BLaER1 (cell line): ENCODE results near the gene SLC6A3.
A peak's percentile ranks its signal among the peaks of the same experiment; 100 is the strongest.

Source experiments
- H3K27ac ChIP-seq: shearing (Covaris generic); formaldehyde crosslinking; 2 replicates; pipeline ENCODE4 v1.8.1; 2022
- H3K27me3 ChIP-seq: shearing (Covaris generic); formaldehyde crosslinking; 2 replicates; pipeline ENCODE4 v1.8.1; 2022
- H3K36me3 ChIP-seq: shearing (Covaris generic); formaldehyde crosslinking; 2 replicates; pipeline ENCODE4 v1.8.1; 2022
- H3K4me1 ChIP-seq: shearing (Covaris generic); formaldehyde crosslinking; 2 replicates; pipeline ENCODE4 v1.8.1; 2022
- H3K4me2 ChIP-seq: shearing (Covaris generic); formaldehyde crosslinking; 2 replicates; pipeline ENCODE4 v1.8.1; 2022
- H3K4me3 ChIP-seq: shearing (Covaris generic); formaldehyde crosslinking; 2 replicates; pipeline ENCODE4 v1.8.1; 2022
- H3K9ac ChIP-seq: shearing (Covaris generic); formaldehyde crosslinking; 2 replicates; pipeline ENCODE4 v1.8.1; 2022
- H3K9me3 ChIP-seq: shearing (Covaris generic); formaldehyde crosslinking; 2 replicates; pipeline ENCODE4 v1.8.1; 2022
- H4K20me1 ChIP-seq: shearing (Covaris generic); formaldehyde crosslinking; 2 replicates; pipeline ENCODE4 v1.8.1; 2022
- Cebpa-rat ChIP-seq: shearing (Covaris generic); IDR thresholded peaks from 2 replicates; pipeline ENCODE4 v1.8.1; 2022

Gene SLC6A3

DNA sequence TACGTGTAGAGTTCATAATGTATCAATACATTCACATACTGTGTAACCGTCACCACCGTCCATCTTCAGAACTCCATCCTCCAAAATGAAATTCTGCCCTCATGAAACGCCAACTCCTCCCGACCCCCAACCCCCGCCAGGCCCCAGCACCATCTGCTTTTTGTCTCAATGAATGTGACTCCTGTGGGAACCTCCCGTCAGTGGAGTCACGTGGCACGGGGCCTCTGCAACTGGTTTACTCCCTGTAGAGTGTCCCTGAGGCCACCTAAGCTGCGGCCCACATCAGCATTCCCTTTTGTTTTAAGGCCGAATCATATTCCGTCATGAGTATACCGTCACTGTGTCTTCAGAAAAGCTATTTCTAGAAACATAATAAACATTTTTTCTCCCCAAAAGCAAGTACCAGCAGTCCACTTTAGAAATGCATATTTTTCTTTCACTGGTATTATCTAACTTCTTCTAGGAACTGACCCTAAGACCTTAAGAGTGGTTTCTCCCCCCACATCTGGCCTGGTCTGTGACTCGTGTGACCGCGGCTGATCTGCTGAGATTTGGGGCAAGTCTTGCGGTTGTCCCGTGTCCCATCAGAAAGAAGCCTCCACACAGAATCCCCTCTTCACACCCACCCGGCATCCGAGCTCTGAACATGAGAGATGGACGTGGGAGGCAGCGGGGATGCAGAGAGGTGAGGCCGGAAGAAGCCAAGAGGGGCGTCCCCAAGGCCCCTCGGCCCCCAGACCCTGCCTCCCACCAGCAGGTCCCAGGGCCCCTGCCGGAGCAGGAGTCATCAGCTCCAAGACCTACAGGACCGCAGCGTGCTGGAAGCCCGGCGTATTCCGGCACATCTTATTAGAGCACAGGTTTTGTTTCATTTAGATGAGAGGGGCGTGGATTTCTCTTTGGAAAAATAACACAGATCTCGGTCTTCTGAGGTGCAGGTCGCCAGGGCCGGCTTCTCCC lies 38.3 kb downstream of the SLC6A3 start:
- Histone ChIP-seq H3K4me2 (no peak overlapping the region), H3K9ac (no peak overlapping the region), H3K4me1 (peaks cover 36% of the 10 kb centered on the region), H4K20me1 (no peaks in the 10 kb centered on the region; the same call in 1 of the 2 replicates), H3K27me3 (no peaks in the 10 kb centered on the region), H3K9me3 (no peaks in the 10 kb centered on the region), H3K27ac (no peak overlapping the region), H3K36me3 (no peaks in the 10 kb centered on the region), H3K4me3 (no peak overlapping the region)
- no peak for TF ChIP-seq Cebpa-rat

GRCh38 chr5:1405539-1406530 lies 39.4 kb downstream of the SLC6A3 start:
- H3K27me3 ChIP-seq = no peaks in the 10 kb centered on the region
- no peak overlapping the region for H3K4me3 ChIP-seq
- no peak overlapping the region for H3K9ac ChIP-seq
- no peak overlapping the region for H3K27ac ChIP-seq
- H4K20me1 ChIP-seq = no peaks in the 10 kb centered on the region; the same call in 1 of the 2 replicates
- no peaks in the 10 kb centered on the region for H3K36me3 ChIP-seq
- no peak overlapping the region for H3K4me2 ChIP-seq
- peaks cover 37% of the 10 kb centered on the region for H3K4me1 ChIP-seq
- H3K9me3 ChIP-seq = no peaks in the 10 kb centered on the region
- no peak for TF ChIP-seq Cebpa-rat

DNA sequence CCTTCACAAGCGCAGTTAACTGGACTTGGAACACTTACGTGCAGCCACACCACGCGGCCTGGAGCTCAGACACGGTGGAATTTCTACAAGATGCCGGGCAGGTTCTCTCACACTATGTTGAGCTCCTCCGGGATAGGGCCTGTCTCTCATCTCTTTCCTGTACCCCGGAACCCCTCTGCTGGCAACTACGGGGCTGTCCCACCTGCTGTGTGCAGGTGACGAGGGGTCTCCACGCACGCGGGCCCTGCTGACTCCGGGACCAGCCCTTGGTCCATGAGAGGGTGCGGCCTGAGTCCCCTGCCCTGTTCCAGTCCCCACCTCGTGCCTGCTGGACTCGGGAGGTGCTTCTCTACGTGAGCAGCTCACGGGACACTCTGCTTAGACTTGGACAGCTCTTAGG lies 40.1 kb downstream of the SLC6A3 start:
- no peaks in the 10 kb centered on the region for H3K27me3 ChIP-seq

GRCh38 chr5:1404062-1404461 lies 41.2 kb downstream of the SLC6A3 start:
- no peak overlapping the region for H3K9ac ChIP-seq
- H3K27me3 ChIP-seq = no peaks in the 10 kb centered on the region
- H3K4me3 ChIP-seq = no peak overlapping the region
- H3K36me3 ChIP-seq = no peaks in the 10 kb centered on the region
- H3K9me3 ChIP-seq = no peaks in the 10 kb centered on the region
- peaks cover 44% of the 10 kb centered on the region for H3K4me1 ChIP-seq
- no peaks in the 10 kb centered on the region for H4K20me1 ChIP-seq
- H3K27ac ChIP-seq = no peak overlapping the region
- TF ChIP-seq Cebpa-rat = no peak
- H3K4me2 ChIP-seq = no peak overlapping the region

More for the DNA sequence above, 40.1 kb downstream of the SLC6A3 start:
- Histone ChIP-seq H3K4me3 (no peak overlapping the region), H3K4me2 (no peak overlapping the region), H4K20me1 (no peaks in the 10 kb centered on the region; the same call in 1 of the 2 replicates), H3K4me1 (peaks cover 44% of the 10 kb centered on the region), H3K36me3 (no peaks in the 10 kb centered on the region), H3K9ac (no peak overlapping the region), H3K9me3 (no peaks in the 10 kb centered on the region), H3K27ac (no peak overlapping the region)
- TF ChIP-seq Cebpa-rat = no peak

GRCh38 chr5:1402611-1403255 lies 42.5 kb downstream of the SLC6A3 start:
- Histone ChIP-seq H3K36me3 (no peaks in the 10 kb centered on the region), H3K9ac (no peak overlapping the region)

GRCh38 chr5:1401536-1402138 lies 43.6 kb downstream of the SLC6A3 start:
- no peak overlapping the region for H3K9ac ChIP-seq
- no peaks in the 10 kb centered on the region for H3K36me3 ChIP-seq
- peak overlapping the region; percentile 89 for H3K4me2 ChIP-seq
- H3K27me3 ChIP-seq = no peaks in the 10 kb centered on the region
- no peak overlapping the region for H3K4me3 ChIP-seq
- H3K4me1 ChIP-seq = peaks cover 33% of the 10 kb centered on the region
- no peak for TF ChIP-seq Cebpa-rat
- no peaks in the 10 kb centered on the region for H3K9me3 ChIP-seq
- H3K27ac ChIP-seq = 0 out of 2 replicates have a peak overlapping the region, but pooled peaks have one; percentile 22
- H4K20me1 ChIP-seq = no peaks in the 10 kb centered on the region

More at GRCh38 chr5:1402611-1403255, 42.5 kb downstream of the SLC6A3 start:
- Histone ChIP-seq H3K4me3 (no peak overlapping the region), H3K4me1 (peaks cover 33% of the 10 kb centered on the region), H3K9me3 (no peaks in the 10 kb centered on the region), H3K4me2 (peak overlapping the region; percentile 89; the same call in 1 of the 2 replicates), H4K20me1 (no peaks in the 10 kb centered on the region), H3K27me3 (no peaks in the 10 kb centered on the region), H3K27ac (no peak overlapping the region)
- TF ChIP-seq Cebpa-rat = no peak

GRCh38 chr5:1400936-1401335 lies 44.3 kb downstream of the SLC6A3 start:
- 0 out of 2 replicates have a peak, but pooled peaks cover 6% of the 10 kb centered on the region for H3K27me3 ChIP-seq
- no peak for TF ChIP-seq Cebpa-rat
- H3K9me3 ChIP-seq = no peaks in the 10 kb centered on the region
- H3K27ac ChIP-seq = peak overlapping the region; percentile 69; the same call in 1 of the 2 replicates
- H3K4me2 ChIP-seq = peak overlapping the region; percentile 89
- no peak overlapping the region for H3K4me3 ChIP-seq
- peaks cover 5% of the 10 kb centered on the region; the same call in 1 of the 2 replicates for H4K20me1 ChIP-seq
- H3K36me3 ChIP-seq = no peaks in the 10 kb centered on the region
- H3K4me1 ChIP-seq = peaks cover 33% of the 10 kb centered on the region
- no peak overlapping the region for H3K9ac ChIP-seq

GRCh38 chr5:1400211-1400855 lies 44.9 kb downstream of the SLC6A3 start:
- H3K4me1 ChIP-seq = peaks cover 33% of the 10 kb centered on the region
- no peak for TF ChIP-seq Cebpa-rat

More at GRCh38 chr5:1400211-1400855, 44.9 kb downstream of the SLC6A3 start:
- Histone ChIP-seq H3K4me3 (peak overlapping the region; percentile 27; the same call in 1 of the 2 replicates), H3K27me3 (0 out of 2 replicates have a peak, but pooled peaks cover 12% of the 10 kb centered on the region), H4K20me1 (peaks cover 5% of the 10 kb centered on the region; the same call in 1 of the 2 replicates), H3K27ac (peak overlapping the region; percentile 69), H3K36me3 (no peaks in the 10 kb centered on the region), H3K4me2 (peak overlapping the region; percentile 89), H3K9ac (peak overlapping the region; percentile 17; the same call in 1 of the 2 replicates), H3K9me3 (no peaks in the 10 kb centered on the region)
